ENCODE data around the gene SLC9A3.

The SLC9A3 gene

DNA sequence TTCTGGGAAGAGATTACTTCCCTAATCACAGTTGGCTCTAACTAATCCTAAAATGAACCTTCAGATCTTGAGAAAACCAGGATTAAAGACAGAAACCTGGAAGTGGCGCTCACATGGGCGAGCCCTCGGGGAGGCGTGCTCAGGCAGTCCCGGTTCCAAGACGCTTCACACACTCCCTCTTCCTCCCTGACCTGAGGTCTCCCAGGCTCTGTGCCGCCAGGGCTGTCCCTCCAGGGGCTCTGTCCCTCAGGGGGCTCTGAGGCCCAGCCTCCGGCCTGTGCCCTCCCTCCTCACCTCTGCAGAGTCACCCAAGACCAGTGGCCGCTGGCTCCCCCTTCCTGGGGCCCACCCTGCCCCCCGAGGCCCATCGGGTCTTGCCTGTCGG lies 10.2 kb downstream of the SLC9A3 start:
- TF ChIP-seq, protein P1, sequence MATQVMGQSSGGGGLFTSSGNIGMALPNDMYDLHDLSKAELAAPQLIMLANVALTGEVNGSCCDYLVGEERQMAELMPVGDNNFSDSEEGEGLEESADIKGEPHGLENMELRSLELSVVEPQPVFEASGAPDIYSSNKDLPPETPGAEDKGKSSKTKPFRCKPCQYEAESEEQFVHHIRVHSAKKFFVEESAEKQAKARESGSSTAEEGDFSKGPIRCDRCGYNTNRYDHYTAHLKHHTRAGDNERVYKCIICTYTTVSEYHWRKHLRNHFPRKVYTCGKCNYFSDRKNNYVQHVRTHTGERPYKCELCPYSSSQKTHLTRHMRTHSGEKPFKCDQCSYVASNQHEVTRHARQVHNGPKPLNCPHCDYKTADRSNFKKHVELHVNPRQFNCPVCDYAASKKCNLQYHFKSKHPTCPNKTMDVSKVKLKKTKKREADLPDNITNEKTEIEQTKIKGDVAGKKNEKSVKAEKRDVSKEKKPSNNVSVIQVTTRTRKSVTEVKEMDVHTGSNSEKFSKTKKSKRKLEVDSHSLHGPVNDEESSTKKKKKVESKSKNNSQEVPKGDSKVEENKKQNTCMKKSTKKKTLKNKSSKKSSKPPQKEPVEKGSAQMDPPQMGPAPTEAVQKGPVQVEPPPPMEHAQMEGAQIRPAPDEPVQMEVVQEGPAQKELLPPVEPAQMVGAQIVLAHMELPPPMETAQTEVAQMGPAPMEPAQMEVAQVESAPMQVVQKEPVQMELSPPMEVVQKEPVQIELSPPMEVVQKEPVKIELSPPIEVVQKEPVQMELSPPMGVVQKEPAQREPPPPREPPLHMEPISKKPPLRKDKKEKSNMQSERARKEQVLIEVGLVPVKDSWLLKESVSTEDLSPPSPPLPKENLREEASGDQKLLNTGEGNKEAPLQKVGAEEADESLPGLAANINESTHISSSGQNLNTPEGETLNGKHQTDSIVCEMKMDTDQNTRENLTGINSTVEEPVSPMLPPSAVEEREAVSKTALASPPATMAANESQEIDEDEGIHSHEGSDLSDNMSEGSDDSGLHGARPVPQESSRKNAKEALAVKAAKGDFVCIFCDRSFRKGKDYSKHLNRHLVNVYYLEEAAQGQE (IDR thresholded peaks at IDR 0.05; ENCODE audit: low read depth), result no peak
- TF ChIP-seq FOXM1 (IDR thresholded peaks at IDR 0.05; ENCODE audit: borderline replicate concordance, low read depth), result no peak
- TF ChIP-seq, protein P2, sequence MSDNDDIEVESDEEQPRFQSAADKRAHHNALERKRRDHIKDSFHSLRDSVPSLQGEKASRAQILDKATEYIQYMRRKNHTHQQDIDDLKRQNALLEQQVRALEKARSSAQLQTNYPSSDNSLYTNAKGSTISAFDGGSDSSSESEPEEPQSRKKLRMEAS (IDR thresholded peaks at IDR 0.05), result peak; percentile 6; the same call in 1 of the 2 replicates

DNA sequence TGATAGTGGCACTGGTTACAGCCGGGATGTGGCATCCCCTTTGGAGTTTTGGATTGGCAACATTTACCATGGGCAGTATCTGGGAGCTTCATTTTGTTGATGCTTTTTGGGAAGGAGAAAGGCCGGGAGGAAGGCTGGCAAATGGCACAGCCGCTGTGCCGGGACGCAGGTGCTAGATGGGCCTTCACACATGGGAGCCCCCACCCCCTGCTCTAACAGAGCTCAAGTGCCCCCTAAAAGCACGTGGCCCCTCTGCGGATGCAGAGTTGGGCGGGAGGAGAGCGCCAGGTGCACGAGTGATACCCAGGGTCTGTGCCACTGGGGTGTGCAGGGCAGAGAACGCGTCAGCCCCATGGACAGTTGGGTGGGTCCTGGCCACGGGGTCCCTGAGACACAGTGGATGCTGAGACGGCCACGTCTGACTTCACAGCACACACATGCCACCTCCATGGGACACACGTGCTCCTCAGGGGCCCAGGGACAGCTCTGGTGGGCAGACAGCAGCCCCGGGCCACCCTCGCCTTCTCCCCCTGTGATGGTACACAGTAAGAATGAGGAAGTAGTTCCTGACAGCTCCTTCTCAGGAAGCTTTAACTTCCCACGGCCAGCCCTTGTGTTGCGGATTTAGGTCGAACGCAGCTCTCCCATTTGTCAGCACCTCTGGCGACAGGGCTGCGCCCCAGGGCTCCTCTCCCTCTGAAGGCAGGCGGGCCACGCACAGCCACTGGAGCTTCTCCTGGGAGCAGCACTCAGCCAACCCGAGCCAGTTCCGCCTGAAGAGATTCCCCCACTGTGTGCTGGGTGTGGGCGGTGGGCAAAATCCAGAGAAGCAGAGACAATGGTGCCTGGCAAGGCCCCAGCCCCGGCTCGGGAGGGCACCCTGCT lies 10.8 kb downstream of the SLC9A3 start:
- TF ChIP-seq EGR1 (IDR thresholded peaks at IDR 0.05) (peak; percentile 71), ZBTB7A (IDR thresholded peaks at IDR 0.05; ENCODE audit: low read depth) (no peak), RAD21 (IDR thresholded peaks at IDR 0.05; ENCODE audit: low read depth) (no peak), NFIC (IDR thresholded peaks at IDR 0.05) (peak; percentile 34; the same call in 1 of the 2 replicates), FOXM1 (IDR thresholded peaks at IDR 0.05; ENCODE audit: borderline replicate concordance, low read depth) (no peak), TEAD4 (IDR thresholded peaks at IDR 0.05) (no peak), TCF12 (IDR thresholded peaks at IDR 0.05; ENCODE audit: low read depth) (0 out of 2 replicates have a peak, but pooled peaks have one; percentile 13), CREB1 (IDR thresholded peaks at IDR 0.05; ENCODE audit: low read depth) (no peak)
- TF ChIP-seq, protein P2 (IDR thresholded peaks at IDR 0.05), result peak; percentile 29; the same call in 1 of the 2 replicates
- TF ChIP-seq, protein P1 (IDR thresholded peaks at IDR 0.05; ENCODE audit: low read depth), result no peak
- TF ChIP-seq, protein P3, sequence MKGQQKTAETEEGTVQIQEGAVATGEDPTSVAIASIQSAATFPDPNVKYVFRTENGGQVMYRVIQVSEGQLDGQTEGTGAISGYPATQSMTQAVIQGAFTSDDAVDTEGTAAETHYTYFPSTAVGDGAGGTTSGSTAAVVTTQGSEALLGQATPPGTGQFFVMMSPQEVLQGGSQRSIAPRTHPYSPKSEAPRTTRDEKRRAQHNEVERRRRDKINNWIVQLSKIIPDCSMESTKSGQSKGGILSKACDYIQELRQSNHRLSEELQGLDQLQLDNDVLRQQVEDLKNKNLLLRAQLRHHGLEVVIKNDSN (IDR thresholded peaks at IDR 0.05), result no peak

DNA sequence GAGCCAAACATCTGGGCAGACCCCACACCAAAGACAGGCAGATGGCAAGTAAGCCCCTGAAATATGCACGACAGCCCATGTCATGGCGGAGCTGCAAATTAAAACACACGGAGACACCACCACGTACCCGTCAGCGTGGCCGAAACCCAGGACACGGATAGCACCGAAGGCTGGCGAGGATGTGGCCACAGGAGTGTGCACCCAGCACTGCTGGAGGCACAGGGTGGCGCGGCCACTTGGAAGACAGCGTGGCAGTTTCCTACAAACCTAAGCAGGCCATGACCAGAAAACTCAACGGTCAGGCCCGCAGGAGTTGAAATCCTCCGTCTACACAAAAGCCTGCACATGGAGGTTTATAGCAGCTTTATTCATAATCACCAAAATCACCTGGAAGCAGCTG lies 12.8 kb downstream of the SLC9A3 start:
- TF ChIP-seq EGR1 (IDR thresholded peaks at IDR 0.05) (no peak), CEBPB (IDR thresholded peaks at IDR 0.05) (no peak), TCF12 (IDR thresholded peaks at IDR 0.05; ENCODE audit: low read depth) (no peak)
- TF ChIP-seq, protein P3 (IDR thresholded peaks at IDR 0.05), result no peak
- TF ChIP-seq, protein P1 (IDR thresholded peaks at IDR 0.05; ENCODE audit: low read depth), result no peak

DNA sequence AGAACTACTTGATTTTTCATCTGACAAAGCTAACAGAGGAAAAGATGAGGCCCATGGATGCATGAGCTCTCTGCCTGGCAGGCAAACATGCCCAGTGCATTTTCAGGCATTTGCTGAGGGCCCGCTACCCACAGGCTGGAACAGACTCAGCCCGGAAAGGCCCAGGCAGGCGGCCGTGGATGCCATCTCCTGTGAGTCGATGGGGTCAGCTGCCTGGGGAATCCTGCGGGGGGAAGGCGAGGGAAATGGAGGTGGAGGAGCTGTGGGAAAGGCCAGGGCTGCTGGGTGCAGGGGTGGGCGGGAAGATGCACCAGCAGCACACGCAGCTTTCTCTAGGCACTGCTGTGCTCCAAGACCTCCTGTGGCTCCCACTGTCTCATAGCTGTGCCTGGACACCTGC lies 13.7 kb downstream of the SLC9A3 start:
- no peak for TF ChIP-seq NFIC (IDR thresholded peaks at IDR 0.05)
- TF ChIP-seq TAF1 (IDR thresholded peaks at IDR 0.05; ENCODE audit: low read depth), result no peak
- no peak for TF ChIP-seq CEBPB (IDR thresholded peaks at IDR 0.05)
- TF ChIP-seq CREB1 (IDR thresholded peaks at IDR 0.05; ENCODE audit: low read depth), result no peak
- no peak for TF ChIP-seq TEAD4 (IDR thresholded peaks at IDR 0.05)
- TF ChIP-seq, protein P1 (IDR thresholded peaks at IDR 0.05; ENCODE audit: low read depth), result no peak
- no peak for TF ChIP-seq ZBTB7A (IDR thresholded peaks at IDR 0.05; ENCODE audit: low read depth)
- TF ChIP-seq, protein P2 (IDR thresholded peaks at IDR 0.05), result no peak
- no peak for TF ChIP-seq RAD21 (IDR thresholded peaks at IDR 0.05; ENCODE audit: low read depth)

Measured in Ishikawa (cell line).